K562 (cell line): ENCODE measurements around the gene TCFL5. TPM values are rescaled to one million over a fixed set of nuclear protein-coding genes. Genes with fewer than 3 reads are reported as not detected.

Experiments used
- CBX2 ChIP-seq: fragments of 200-600 bp; sonication (generic); IDR thresholded peaks from one replicate; pipeline ENCODE4 v1.6.1; 2012; ENCODE audit warnings: mild to moderate bottlenecking, low read length, inconsistent platforms; ENCODE audit not compliant: insufficient read depth, poor library complexity, severe bottlenecking
- HNRNPUL1 ChIP-seq: fragments of 200-400 bp; formaldehyde crosslinking; IDR thresholded peaks from 2 replicates; pipeline ENCODE4 v1.6.1; 2017; ENCODE audit warnings: low read length
- MECOM ChIP-seq: fragments of 250-450 bp; sonication (Bioruptor Pico); IDR thresholded peaks from 2 replicates; pipeline ENCODE4 v1.8.0; 2022; ENCODE audit warnings: inconsistent platforms
- NR4A1 ChIP-seq, 2 experiments: fragments of 250-450 bp in 1 of 2; fragments of 450-650 bp in 1 of 2; sonication (Bioruptor Pico) in 1 of 2; IDR thresholded peaks; 2 replicates each; pipeline versions ENCODE4 v1.4.0 to v1.6.1; 2016 to 2020; ENCODE audit warnings: mild to moderate bottlenecking in 2 of 2, missing compliant biosample characterization in 1 of 2, missing genetic modification characterization in 1 of 2, moderate library complexity in 1 of 2
- PHB ChIP-seq: fragments of 250-450 bp; sonication (Bioruptor Pico); IDR thresholded peaks from 2 replicates; pipeline ENCODE4 v1.5.0; 2021
- RBM15 ChIP-seq: fragments of 200-400 bp; formaldehyde crosslinking; IDR thresholded peaks from 2 replicates; pipeline ENCODE4 v1.6.1; 2018; ENCODE audit warnings: mild to moderate bottlenecking, low read length, moderate library complexity; ENCODE audit not compliant: insufficient read depth
- SAP30 ChIP-seq: fragments of 200-600 bp; sonication (generic); IDR thresholded peaks from 2 replicates; pipeline ENCODE4 v1.6.1; 2012; ENCODE audit warnings: borderline replicate concordance, low read depth, mild to moderate bottlenecking, moderate library complexity, low read length, control low read depth, inconsistent platforms; ENCODE audit not compliant: insufficient read depth, poor library complexity, severe bottlenecking
- YBX1 ChIP-seq: fragments of 450-650 bp; IDR thresholded peaks from 2 replicates; pipeline ENCODE4 v1.7.1; 2016; ENCODE audit warnings: mild to moderate bottlenecking
- ZNF121 ChIP-seq: sonication (generic); formaldehyde crosslinking; conservative IDR thresholded peaks from 2 replicates; pipeline ENCODE4 v1.8.0; 2022; ENCODE audit warnings: missing genetic modification reagents
- ZNF354B ChIP-seq: fragments of 250-450 bp; sonication (Bioruptor Pico); IDR thresholded peaks from 2 replicates; pipeline ENCODE4 v1.4.0; 2020
- ZNF75A ChIP-seq: fragments of 450-650 bp; formaldehyde crosslinking; IDR thresholded peaks from 2 replicates; pipeline ENCODE4 v1.4.0; 2020; ENCODE audit warnings: mild to moderate bottlenecking
- polyA plus RNA-seq, 8 experiments: library from polyadenylated mRNA; depleted of rRNA in 4 of 8; stranded (reverse) in 5 of 8; unstranded in 3 of 8; fragments of >200 nt; fragmentation: Nextera tagmentation in 2 of 8; fragmentation: Illumina TruSeq in 1 of 8; extraction: Ambion mirVana in 2 of 8; extraction: Trizol in 1 of 8; gene quantifications; 2 replicates each; pipeline versions ENCODE4 v1.2.1 to v1.2.3, GENCODE V29; 2011 to 2014; ENCODE audit warnings: inconsistent platforms in 1 of 8, missing spikeins in 1 of 8
- total RNA-seq, 7 experiments: library from RNA; depleted of rRNA in 6 of 7; stranded (reverse); fragments of >200 nt in 6 of 7; fragmentation: Illumina TruSeq in 2 of 7; extraction: Trizol in 2 of 7; gene quantifications; 2 replicates each; pipeline versions ENCODE4 v1.2.1 to v1.2.3, GENCODE V29; 2011 to 2021; ENCODE audit warnings: low replicate concordance in 1 of 7
- TF ChIP-seq, protein P1 (sequence below): fragments of 450-650 bp; IDR thresholded peaks from 2 replicates; pipeline ENCODE4 v1.6.1; 2018; ENCODE audit not compliant: partially characterized antibody
- TF ChIP-seq, protein P2 (sequence below): fragments of 450-650 bp; IDR thresholded peaks from 2 replicates; pipeline ENCODE4 v1.6.1; 2017; ENCODE audit warnings: antibody characterized with exemption, mild to moderate bottlenecking
- TF ChIP-seq, protein P3 (sequence below): fragments of 450-650 bp; formaldehyde crosslinking; IDR thresholded peaks from 2 replicates; pipeline ENCODE4 v1.4.0; 2020; ENCODE audit warnings: mild to moderate bottlenecking
- TF ChIP-seq, protein P4 (sequence below): fragments of 250-450 bp; sonication (Bioruptor Pico); IDR thresholded peaks from 2 replicates; pipeline ENCODE4 v1.5.0; 2021; ENCODE audit warnings: mild to moderate bottlenecking, borderline replicate concordance

TCFL5 gene
- total and polyA plus RNA-seq, 9 of the 15 experiments (the other 6 are each of a cell fraction or from before 2014, with no cell fraction given): 1.00 to 12.6 (median 9.1) TPM

DNA sequence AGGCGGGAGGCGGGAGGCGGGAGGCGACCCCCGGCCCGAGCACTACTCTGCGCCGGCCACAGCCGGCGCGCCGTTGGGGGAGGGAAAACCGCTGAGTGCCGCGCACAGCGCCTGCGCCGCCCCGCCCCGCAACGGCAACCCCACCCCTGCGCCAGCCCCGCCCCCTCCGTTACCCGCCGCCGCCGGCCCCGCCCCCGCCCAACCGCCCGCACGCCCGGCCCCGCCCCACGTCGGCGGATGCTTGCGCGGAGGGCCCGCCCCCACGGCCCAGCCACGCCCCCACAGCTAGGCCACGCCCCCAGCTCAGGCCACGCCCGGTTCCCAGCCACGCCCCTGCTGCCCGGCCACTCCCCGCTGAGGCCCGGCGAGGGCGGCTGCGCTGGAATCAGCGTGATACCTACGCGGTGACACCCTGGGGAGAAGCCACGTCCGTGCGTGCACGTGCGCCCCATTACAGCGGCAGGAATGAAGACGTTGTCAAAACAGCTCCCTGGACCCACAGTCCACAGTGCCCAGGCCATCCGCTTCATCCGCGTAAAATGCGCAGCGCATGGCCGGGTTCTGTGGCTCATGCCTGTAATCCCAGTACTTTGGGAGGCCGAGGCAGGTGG lies at the start of gene TCFL5 (continued):
- TF ChIP-seq, protein P1, sequence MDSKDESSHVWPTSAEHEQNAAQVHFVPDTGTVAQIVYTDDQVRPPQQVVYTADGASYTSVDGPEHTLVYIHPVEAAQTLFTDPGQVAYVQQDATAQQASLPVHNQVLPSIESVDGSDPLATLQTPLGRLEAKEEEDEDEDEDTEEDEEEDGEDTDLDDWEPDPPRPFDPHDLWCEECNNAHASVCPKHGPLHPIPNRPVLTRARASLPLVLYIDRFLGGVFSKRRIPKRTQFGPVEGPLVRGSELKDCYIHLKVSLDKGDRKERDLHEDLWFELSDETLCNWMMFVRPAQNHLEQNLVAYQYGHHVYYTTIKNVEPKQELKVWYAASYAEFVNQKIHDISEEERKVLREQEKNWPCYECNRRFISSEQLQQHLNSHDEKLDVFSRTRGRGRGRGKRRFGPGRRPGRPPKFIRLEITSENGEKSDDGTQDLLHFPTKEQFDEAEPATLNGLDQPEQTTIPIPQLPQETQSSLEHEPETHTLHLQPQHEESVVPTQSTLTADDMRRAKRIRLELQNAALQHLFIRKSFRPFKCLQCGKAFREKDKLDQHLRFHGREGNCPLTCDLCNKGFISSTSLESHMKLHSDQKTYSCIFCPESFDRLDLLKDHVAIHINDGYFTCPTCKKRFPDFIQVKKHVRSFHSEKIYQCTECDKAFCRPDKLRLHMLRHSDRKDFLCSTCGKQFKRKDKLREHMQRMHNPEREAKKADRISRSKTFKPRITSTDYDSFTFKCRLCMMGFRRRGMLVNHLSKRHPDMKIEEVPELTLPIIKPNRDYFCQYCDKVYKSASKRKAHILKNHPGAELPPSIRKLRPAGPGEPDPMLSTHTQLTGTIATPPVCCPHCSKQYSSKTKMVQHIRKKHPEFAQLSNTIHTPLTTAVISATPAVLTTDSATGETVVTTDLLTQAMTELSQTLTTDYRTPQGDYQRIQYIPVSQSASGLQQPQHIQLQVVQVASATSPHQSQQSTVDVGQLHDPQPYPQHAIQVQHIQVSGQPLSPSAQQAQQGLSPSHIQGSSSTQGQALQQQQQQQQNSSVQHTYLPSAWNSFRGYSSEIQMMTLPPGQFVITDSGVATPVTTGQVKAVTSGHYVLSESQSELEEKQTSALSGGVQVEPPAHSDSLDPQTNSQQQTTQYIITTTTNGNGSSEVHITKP: no peak
- TF ChIP-seq ZNF354B (CRISPR knock-in tag) (no peak), CBX2 (no peak), YBX1 (no peak), MECOM (CRISPR knock-in tag) (no peak), ZNF121 (CRISPR knock-in tag) (no peak), RBM15 (no peak), PHB (CRISPR knock-in tag) (no peak), SAP30 (no peak), ZNF75A (CRISPR knock-in tag) (no peak), NR4A1 (CRISPR knock-in tag; IDR thresholded peaks at IDR 0.05) (no peak), NR4A1 (tag; IDR thresholded peaks at IDR 0.05) (no peak), HNRNPUL1 (no peak)
- TF ChIP-seq, protein P2, sequence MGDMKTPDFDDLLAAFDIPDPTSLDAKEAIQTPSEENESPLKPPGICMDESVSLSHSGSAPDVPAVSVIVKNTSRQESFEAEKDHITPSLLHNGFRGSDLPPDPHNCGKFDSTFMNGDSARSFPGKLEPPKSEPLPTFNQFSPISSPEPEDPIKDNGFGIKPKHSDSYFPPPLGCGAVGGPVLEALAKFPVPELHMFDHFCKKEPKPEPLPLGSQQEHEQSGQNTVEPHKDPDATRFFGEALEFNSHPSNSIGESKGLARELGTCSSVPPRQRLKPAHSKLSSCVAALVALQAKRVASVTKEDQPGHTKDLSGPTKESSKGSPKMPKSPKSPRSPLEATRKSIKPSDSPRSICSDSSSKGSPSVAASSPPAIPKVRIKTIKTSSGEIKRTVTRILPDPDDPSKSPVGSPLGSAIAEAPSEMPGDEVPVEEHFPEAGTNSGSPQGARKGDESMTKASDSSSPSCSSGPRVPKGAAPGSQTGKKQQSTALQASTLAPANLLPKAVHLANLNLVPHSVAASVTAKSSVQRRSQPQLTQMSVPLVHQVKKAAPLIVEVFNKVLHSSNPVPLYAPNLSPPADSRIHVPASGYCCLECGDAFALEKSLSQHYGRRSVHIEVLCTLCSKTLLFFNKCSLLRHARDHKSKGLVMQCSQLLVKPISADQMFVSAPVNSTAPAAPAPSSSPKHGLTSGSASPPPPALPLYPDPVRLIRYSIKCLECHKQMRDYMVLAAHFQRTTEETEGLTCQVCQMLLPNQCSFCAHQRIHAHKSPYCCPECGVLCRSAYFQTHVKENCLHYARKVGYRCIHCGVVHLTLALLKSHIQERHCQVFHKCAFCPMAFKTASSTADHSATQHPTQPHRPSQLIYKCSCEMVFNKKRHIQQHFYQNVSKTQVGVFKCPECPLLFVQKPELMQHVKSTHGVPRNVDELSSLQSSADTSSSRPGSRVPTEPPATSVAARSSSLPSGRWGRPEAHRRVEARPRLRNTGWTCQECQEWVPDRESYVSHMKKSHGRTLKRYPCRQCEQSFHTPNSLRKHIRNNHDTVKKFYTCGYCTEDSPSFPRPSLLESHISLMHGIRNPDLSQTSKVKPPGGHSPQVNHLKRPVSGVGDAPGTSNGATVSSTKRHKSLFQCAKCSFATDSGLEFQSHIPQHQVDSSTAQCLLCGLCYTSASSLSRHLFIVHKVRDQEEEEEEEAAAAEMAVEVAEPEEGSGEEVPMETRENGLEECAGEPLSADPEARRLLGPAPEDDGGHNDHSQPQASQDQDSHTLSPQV: peak; percentile 92
- TF ChIP-seq, protein P3, sequence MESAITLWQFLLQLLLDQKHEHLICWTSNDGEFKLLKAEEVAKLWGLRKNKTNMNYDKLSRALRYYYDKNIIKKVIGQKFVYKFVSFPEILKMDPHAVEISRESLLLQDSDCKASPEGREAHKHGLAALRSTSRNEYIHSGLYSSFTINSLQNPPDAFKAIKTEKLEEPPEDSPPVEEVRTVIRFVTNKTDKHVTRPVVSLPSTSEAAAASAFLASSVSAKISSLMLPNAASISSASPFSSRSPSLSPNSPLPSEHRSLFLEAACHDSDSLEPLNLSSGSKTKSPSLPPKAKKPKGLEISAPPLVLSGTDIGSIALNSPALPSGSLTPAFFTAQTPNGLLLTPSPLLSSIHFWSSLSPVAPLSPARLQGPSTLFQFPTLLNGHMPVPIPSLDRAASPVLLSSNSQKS (CRISPR knock-in tag): no peak
- TF ChIP-seq, protein P4, sequence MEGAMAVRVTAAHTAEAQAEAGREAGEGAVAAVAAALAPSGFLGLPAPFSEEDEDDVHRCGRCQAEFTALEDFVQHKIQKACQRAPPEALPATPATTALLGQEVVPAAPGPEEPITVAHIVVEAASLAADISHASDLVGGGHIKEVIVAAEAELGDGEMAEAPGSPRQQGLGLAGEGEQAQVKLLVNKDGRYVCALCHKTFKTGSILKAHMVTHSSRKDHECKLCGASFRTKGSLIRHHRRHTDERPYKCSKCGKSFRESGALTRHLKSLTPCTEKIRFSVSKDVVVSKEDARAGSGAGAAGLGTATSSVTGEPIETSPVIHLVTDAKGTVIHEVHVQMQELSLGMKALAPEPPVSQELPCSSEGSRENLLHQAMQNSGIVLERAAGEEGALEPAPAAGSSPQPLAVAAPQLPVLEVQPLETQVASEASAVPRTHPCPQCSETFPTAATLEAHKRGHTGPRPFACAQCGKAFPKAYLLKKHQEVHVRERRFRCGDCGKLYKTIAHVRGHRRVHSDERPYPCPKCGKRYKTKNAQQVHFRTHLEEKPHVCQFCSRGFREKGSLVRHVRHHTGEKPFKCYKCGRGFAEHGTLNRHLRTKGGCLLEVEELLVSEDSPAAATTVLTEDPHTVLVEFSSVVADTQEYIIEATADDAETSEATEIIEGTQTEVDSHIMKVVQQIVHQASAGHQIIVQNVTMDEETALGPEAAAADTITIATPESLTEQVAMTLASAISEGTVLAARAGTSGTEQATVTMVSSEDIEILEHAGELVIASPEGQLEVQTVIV (CRISPR knock-in tag): no peak
